ENCODE measurements around the gene TRDN.

The TRDN gene

DNA sequence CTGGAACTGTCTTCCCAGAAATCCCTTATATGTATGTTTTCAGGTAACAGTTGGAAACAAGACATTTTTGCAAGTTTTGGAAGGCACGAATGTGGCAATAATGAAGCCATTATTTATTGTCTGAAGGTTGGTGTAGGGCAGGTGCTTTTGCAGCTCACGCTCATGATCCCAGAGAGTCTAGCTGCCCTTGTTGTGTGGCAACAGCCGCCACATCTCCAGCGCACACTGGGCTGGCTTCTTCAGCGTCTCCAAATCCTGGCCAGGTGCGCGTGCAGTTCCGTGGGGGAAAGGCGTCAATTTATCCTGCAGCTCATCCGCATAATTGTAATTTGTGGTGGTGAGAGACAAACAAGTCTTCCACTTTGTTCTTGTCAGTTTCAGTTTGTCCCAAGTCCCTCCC, 71.2 kb downstream of the TRDN start:
- TF ChIP-seq, protein P1, sequence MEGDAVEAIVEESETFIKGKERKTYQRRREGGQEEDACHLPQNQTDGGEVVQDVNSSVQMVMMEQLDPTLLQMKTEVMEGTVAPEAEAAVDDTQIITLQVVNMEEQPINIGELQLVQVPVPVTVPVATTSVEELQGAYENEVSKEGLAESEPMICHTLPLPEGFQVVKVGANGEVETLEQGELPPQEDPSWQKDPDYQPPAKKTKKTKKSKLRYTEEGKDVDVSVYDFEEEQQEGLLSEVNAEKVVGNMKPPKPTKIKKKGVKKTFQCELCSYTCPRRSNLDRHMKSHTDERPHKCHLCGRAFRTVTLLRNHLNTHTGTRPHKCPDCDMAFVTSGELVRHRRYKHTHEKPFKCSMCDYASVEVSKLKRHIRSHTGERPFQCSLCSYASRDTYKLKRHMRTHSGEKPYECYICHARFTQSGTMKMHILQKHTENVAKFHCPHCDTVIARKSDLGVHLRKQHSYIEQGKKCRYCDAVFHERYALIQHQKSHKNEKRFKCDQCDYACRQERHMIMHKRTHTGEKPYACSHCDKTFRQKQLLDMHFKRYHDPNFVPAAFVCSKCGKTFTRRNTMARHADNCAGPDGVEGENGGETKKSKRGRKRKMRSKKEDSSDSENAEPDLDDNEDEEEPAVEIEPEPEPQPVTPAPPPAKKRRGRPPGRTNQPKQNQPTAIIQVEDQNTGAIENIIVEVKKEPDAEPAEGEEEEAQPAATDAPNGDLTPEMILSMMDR (IDR thresholded peaks at IDR 0.05; ENCODE audit: low read length), result no peak
- no peak for TF ChIP-seq EZH2 (IDR thresholded peaks at IDR 0.05; ENCODE audit: borderline replicate concordance, low read length)
- H3K36me3 ChIP-seq (ENCODE audit: insufficient read depth, low read length), result no peaks in the 10 kb centered on the region

GRCh38 chr6:123564361-123564760, 72.4 kb downstream of the TRDN start:
- Histone ChIP-seq H4K20me1 (ENCODE audit: insufficient read depth, low read length) (no peaks in the 10 kb centered on the region), H3K27ac (ENCODE audit: low read depth, low read length, poor library complexity, severe bottlenecking) (no peak overlapping the region), H3K9ac (ENCODE audit: low read length) (no peak overlapping the region), H3K4me3 (ENCODE audit: low read depth, low read length, poor library complexity, severe bottlenecking) (no peak overlapping the region), H3K79me2 (ENCODE audit: insufficient read depth, low read length) (no peaks in the 10 kb centered on the region), H3K36me3 (ENCODE audit: insufficient read depth, low read length) (no peaks in the 10 kb centered on the region), H3K27me3 (ENCODE audit: insufficient read depth, low read length) (no peaks in the 10 kb centered on the region), H3F3A (ENCODE audit: insufficient read depth, low read length) (no peaks in the 10 kb centered on the region), H2AFZ (ENCODE audit: low read length) (no peak overlapping the region), H3K4me1 (ENCODE audit: insufficient read depth, low read length, severe bottlenecking) (no peaks in the 10 kb centered on the region), H3K9me3 (ENCODE audit: low read length) (no peaks in the 10 kb centered on the region), H3K9me2 (ENCODE audit: low read depth, low read length) (no peaks in the 10 kb centered on the region), H3K4me2 (ENCODE audit: low read length) (no peak overlapping the region)
- TF ChIP-seq EZH2 (IDR thresholded peaks at IDR 0.05; ENCODE audit: borderline replicate concordance, low read length), result no peak
- TF ChIP-seq, protein P1 (IDR thresholded peaks at IDR 0.05; ENCODE audit: low read length), result no peak

More for the DNA sequence above, 71.2 kb downstream of the TRDN start:
- no peaks in the 10 kb centered on the region for H4K20me1 ChIP-seq (ENCODE audit: insufficient read depth, low read length)
- no peaks in the 10 kb centered on the region for H3K9me2 ChIP-seq (ENCODE audit: low read depth, low read length)
- H3K9ac ChIP-seq (ENCODE audit: low read length), result no peak overlapping the region
- no peaks in the 10 kb centered on the region for H3K79me2 ChIP-seq (ENCODE audit: insufficient read depth, low read length)
- no peak overlapping the region for H3K4me2 ChIP-seq (ENCODE audit: low read length)
- no peak overlapping the region for H3K4me3 ChIP-seq (ENCODE audit: low read depth, low read length, poor library complexity, severe bottlenecking)
- H3K9me3 ChIP-seq (ENCODE audit: low read length), result no peaks in the 10 kb centered on the region
- H3F3A ChIP-seq (ENCODE audit: insufficient read depth, low read length), result no peaks in the 10 kb centered on the region
- no peaks in the 10 kb centered on the region for H3K4me1 ChIP-seq (ENCODE audit: insufficient read depth, low read length, severe bottlenecking)
- no peak overlapping the region for H2AFZ ChIP-seq (ENCODE audit: low read length)
- H3K27me3 ChIP-seq (ENCODE audit: insufficient read depth, low read length), result no peaks in the 10 kb centered on the region
- no peak overlapping the region for H3K27ac ChIP-seq (ENCODE audit: low read depth, low read length, poor library complexity, severe bottlenecking)

GRCh38 chr6:123562677-123563076, 74.1 kb downstream of the TRDN start:
- no peaks in the 10 kb centered on the region for H3K36me3 ChIP-seq (ENCODE audit: insufficient read depth, low read length)
- H2AFZ ChIP-seq (ENCODE audit: low read length), result no peak overlapping the region
- H4K20me1 ChIP-seq (ENCODE audit: insufficient read depth, low read length), result no peaks in the 10 kb centered on the region
- H3K9ac ChIP-seq (ENCODE audit: low read length), result no peak overlapping the region
- no peak overlapping the region for H3K4me3 ChIP-seq (ENCODE audit: low read depth, low read length, poor library complexity, severe bottlenecking)
- no peak overlapping the region for H3K4me2 ChIP-seq (ENCODE audit: low read length)
- H3K9me3 ChIP-seq (ENCODE audit: low read length), result no peaks in the 10 kb centered on the region
- no peaks in the 10 kb centered on the region for H3K9me2 ChIP-seq (ENCODE audit: low read depth, low read length)
- no peak overlapping the region for H3K27ac ChIP-seq (ENCODE audit: low read depth, low read length, poor library complexity, severe bottlenecking)
- TF ChIP-seq, protein P1 (IDR thresholded peaks at IDR 0.05; ENCODE audit: low read length), result no peak
- TF ChIP-seq EZH2 (IDR thresholded peaks at IDR 0.05; ENCODE audit: borderline replicate concordance, low read length), result no peak
- H3K27me3 ChIP-seq (ENCODE audit: insufficient read depth, low read length), result no peaks in the 10 kb centered on the region
- H3K79me2 ChIP-seq (ENCODE audit: insufficient read depth, low read length), result no peaks in the 10 kb centered on the region
- no peaks in the 10 kb centered on the region for H3F3A ChIP-seq (ENCODE audit: insufficient read depth, low read length)
- H3K4me1 ChIP-seq (ENCODE audit: insufficient read depth, low read length, severe bottlenecking), result no peaks in the 10 kb centered on the region
